HG03520 (cell line): ENCODE results near the gene FAM120B.

ENCODE experiments used
- ATAC-seq: cut with Tn5 transposase; IDR thresholded peaks from one replicate; pipeline ENCODE4 v1.9.1; 2021; ENCODE audit warnings: mild to moderate bottlenecking, moderate library complexity; ENCODE audit not compliant: unreplicated experiment

Gene FAM120B

DNA sequence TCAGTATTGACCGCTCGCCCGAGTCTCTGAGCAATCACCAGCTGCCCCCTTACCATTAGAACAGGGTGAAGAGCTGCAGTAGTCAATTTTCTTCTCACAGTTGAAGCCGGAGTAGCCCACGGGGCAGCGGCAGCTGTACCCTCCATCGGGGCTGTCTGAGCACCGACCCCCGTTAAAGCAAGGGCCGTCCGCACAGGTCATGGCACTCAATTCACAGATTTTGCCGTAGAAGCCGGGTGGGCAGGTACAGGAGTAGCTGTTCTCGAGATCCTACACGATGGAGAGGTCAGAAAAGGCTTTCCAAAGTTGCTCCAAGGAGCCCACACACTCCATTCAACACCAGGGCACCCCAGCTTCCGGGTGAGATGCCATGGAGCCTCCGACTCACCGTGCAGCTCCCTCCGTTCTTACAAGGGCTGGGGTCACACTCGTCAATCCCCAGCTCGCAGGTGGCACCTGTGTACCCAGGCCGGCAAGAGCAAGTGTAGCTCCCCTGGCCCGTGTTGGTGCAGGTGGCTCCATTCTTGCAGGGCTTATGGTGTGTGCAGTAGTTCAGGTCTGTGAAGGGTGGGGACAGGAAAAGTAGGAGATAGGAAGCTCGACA lies 21.6 kb upstream of the FAM120B start:
- ATAC-seq = no peak

DNA sequence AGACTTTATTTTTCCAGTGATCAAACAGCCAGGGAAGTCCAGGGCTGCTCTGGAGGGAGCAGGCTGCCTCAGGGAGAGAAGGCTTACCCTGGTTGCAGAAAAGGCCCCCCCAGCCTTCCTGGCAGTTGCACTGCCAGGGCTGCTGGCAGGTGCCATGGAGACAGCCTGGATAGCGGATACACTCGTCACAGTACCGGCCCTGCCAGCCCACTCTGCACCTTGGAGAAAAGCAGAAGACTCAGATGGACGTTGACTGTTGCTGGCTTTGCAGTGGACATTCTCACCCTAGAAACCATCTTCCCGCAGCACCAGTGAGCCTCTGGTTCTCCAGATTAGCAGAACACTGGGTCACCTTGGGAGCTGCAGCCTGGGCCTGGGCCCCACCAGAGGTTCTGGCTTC lies 21.1 kb upstream of the FAM120B start:
- no peak for ATAC-seq

DNA sequence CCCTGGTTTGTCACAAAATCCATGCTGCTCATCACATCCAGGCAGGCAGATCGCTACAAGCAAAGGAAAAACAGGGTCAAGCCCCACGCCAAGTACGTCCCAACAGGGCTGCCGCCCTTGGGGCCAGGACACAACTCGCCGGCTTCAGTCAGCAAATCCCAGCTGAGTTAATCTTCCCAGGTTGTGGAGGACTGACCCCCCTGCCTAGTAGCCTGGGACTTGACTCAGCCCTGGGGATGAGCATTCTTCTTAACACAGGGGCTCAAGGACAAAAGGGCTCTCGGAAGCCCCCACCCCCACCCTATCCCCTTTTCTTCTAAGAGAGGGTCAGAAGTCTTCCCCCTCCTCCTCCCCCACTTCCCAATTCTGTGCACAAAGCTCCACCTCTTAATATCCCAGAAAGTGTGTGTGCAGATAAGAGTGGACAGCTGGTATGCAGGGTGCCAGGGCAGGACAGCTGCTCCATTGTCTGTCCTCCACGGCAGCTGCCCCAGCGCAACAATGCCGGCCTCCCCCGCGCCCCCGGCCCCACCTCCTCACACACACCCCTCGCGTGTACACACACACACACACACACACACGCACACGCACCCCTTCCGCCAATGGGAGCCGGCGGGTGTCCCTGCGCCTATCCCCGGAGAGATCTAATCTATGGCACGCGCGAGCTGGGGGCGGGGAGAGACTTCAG lies 20.2 kb upstream of the FAM120B start:
- ATAC-seq = no peak

DNA sequence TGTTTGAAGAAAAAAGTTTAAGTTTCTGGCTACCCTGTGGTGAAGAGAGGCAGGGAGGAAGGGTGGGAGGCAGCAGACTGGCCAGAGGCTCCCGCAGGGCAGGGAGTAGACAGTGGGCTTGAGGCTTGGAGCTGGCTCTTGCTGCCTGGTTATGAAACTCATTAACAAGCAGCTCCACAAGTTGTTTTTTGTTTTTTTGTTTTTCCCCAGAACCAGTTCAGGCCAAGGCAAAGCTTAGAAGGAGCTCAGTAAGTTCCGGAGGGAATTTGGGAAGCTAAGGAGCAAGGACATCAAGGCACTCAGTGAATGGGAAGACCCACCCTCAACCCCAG lies 19.7 kb upstream of the FAM120B start:
- no peak for ATAC-seq

DNA sequence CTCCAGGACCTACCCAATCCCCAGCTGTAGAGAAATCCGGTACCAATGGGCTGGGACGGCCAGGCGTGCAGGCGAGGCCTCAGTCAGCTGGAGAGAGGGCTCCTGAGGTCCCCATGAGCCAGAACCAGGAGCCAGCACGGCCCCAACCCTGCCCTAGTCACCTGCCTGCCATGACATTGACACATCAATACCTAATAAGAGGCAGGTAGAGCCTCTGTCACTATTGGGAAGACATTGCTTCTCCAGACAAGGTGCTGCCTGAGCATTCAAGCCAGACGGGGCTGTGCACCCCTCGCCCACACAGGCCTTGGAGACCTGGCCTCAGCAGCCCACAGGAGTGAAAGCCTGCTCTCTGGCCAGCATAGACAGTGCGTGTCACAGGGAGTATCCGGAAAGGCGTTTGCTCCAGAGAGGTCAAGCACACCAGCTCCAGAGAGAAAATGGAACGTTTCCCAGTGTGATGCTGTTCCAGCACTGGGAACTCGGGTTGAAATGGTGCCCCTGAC lies 19.1 kb upstream of the FAM120B start:
- ATAC-seq = no peak

DNA sequence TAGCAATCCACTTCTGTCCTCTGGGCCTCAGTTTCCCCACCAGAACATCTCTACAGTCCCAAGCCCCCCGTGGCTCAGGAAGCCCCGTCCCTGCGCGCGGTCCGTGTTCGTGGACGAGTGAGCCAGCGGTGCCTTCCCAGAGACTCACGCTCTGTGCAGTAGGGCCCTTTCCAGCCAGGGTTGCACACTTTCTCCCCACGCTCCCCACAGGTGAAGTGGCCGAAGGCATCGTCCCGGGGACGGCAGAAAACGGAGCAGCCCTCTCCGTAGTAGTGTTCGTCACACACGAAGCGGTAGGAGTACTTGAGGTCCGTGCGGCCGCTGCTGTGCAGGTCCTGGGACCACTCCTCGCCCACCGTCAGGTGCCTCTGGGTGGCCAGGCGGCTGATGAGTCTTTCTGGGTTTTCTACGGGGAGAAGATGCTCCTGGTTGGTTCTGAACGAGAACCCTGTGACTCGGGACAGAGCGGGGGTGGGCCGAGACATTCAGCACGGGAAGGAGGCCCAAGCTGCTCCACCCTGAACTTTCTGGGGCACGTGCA lies 18.4 kb upstream of the FAM120B start:
- ATAC-seq = no peak

DNA sequence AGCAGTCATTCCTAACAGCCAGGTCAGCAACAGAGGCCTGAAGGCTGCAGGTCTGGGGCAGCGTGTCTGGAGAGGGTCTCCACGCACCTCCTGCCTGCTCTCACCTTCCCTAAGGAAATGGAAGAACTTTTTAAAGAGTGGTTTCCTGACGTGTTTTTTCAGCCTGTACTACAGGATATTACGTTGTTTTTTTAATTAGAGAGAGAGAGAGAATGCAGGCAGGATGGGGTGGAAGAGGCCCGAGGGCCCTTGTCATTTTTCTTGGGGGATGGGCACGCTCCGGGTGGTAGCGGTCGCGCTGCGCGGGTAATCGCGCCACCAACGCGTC lies 17.7 kb upstream of the FAM120B start:
- ATAC-seq = no peak

DNA sequence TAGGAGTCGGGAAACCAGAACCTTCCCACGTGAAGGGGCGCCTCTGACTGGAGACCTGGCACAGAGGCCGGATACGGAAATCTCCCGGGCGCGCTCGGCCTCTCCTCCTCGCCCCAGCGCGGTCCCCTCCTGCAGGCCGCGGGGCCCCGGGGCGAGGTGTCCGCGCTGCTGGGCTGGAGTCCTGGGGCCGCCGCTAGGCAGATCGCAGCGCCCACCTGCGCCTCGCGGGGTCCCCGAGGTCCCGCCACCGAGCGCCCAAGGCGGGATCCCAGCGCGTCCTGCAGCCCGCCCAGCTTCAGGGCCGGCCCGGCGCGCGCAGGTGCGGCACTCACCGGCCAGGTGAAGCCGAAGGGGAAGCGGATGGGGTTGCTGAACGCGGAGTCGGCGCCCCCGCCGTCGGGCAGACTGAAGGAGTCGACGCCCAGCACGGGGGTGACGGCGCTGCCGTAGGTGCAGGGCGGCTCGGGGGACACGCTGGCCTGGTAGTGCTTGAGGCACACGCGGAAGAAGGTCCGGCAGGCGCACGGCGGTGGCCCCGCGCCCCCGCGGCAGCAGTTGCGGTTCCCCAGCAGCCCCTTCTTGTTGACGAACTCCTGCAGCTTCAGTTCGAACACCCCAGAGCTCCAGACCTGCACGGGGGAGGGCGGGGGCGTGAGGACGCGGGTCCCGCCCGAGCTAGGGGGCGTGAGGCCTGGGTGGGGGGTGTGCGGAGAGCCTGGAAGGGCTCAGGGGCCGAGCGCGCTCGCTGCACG lies 17.2 kb upstream of the FAM120B start:
- ATAC-seq = no peak

DNA sequence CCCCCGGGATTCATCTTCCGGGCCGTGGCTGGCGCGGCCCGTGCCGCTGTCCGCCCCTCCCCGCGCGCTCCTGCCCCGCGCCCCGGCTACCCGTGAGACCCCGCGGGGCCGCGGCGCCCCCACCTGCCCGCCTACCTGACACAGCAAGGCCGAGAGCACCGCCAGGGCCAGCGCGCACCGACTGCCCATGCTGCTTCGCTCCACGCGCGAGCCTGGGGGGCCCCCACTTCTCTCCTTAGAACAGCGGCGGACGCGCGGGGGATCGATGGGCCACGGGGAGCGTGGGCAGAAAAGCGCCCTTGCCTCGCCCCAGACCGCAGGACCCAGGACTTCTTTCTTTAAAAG lies 16.6 kb upstream of the FAM120B start:
- ATAC-seq = no peak

DNA sequence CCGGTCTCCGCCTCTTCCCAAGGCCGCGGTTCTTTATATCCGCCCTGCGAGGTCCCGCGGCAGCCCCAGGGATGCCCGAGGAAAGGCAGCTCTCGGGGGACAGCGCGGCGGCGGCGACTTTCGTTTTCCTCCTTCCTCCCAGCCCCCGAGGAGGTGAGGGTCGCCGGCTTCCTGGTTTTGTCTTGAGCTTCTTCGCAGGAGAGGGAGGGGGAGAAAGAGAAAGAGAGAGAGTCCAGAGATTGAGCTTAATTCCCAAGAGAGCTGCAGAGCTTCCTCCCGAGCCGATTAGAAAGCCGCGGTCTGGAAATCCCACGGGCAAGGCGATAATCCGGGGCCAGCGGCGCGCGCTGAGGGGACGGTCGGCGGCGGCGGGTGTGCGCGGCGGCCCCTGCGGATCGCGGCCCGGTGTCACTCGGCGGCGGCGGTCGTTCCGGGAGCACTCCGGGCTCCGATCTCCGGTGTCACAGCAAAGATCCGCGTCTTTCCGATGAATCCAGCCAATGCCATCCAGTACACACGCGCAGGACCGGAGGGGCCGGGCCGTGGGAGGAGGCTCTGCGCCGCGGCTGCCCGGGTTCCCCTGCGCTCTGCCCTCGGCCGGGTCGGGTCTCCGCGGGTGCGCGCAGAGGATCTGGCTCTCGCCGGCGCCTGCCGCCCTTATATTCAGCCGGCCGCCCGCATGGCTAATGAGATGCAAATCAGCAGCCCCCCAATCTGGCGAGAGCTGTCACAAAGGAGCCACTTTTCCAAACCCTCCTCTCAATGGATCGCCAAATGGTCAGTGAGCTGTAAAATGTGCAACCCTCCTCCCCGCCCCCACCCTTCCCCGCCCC lies 16.0 kb upstream of the FAM120B start, which contains the start of gene DLL1:
TSS of gene DLL1 (minus strand) at position 783 of the 833 bp plus-strand sequence. CDS start 939 bp downstream, outside the sequence.
- no peak for ATAC-seq

DNA sequence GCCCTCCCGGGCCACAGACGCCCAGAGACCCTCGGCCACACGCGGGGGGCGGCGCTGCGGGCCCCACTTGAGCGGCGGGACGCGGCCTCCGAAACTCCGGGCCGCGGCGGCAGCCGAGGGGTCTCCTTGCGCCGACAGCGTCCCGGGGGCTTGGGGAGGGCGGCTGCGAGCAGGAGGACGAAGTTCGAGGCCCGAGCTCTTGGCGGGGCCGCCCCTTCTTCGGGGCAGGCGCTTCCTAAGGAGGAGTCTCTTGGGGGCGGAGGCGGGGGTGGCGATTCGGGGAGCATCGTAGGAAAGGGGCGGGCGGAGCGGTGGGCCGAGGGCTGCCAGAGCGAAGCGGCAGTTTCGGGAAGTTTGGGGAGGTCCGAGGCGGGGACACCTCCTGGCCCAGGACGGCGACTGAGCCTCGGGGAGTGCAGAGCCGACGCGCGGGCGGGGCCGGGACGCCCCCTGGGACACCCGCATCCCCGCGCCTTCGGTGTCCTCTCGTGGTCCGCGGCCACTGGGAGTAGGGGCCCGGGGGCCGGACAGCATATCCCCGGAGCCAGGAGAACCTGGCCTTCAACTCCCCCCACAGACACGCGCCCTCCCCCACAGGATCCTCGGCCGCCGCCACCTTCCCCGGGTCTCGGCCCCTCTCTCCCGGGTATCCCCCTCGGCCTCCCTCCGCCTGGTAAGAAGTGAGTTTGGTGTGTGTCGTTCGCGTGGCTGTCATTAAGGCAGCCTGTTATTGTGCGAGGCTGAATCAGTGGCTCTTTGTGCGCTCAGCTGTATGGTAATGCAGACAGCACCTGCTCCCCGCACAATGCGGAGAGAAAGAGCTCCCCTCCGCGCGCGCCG lies 15.1 kb upstream of the FAM120B start:
- no peak for ATAC-seq

DNA sequence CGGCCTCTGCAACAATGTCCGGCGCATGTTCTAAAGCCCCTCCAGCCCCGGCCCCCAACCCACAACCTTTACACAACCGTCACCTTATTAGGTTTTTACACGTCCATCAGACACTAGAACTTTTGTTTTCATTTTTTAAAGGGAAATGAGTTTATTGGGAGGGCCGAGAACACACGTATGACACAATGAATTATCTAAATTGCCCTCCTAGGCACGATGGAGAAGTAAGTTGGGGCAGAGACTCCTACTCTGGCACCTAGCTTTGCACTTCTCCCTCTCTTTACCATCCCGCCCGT lies 14.5 kb upstream of the FAM120B start:
- no peak for ATAC-seq

DNA sequence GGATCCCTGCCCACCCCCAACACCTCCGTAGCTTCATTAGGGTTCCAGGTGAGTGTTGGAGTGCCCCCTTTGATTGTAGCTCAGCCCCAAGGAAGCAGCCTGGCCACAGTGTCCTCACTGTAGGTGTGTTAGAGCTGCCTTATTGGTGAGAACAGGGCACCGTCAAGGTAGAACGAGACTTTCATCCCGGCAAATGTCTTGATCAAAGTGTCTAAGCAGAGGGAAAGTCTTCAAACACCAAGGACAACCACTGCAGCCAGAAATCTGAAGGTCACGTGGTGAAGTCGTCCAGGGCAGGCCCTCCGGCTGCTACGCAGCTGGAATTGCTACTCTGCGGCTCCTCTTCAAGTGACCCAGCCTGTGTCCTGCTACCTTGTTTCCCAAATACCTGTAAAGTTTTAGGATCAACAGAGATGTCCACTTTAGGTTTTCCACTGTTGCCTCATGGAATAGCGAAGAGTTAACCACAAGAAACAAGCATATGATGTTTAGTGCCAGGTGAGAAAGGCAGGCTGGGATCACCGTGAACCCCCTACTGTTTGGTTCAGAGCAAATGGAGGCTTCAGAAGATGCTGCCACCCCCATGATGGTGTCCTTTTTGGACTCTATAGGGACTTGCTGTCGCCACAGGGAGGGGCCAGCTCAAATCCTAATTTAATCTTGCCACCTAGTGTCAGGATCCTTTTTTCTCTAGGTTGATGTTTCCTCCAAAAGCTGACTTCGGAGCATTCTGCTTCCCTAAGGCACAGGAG lies 14.0 kb upstream of the FAM120B start:
- no peak for ATAC-seq

DNA sequence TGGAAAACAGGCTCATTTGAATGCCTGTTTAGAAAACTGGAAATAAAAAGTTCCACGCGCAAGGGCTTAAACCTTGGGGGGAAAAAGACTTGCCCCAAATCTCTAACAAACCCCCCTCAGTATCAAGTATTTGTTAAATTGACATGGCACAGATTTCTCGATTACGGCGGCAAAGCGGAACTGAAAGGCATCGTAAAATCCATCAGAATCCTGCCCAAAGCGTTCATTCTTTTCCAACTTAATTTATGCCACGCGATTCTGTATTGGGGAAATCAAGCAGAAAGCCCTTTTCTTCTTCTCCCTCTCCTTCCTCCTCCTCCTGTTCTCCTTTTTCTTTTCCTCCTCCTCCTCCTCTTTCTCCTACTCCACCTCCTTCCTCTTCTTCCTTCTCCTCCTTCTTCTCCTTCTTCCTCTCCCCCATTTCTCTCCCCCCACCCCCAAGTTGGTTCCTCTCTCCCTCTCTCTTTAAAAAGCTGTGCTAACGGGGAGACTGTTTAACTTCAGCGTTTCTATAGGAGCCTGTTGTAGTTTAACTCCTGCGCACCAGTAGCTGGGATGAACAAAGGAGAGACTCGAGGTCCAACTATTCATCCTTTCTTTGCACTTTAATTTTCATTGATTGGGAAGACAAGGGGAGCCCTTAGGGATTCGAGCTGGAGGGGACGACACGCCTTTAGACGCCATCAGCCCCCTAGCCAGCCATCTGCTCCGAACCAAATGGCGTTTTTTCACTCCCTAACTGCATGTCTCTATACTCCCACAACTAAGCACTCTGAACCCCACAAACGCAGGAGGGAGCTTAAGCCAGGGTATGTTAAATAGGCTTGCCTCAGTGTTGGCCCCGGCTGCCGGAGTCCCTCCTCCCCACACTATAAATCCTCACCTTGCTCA lies 13.0 kb upstream of the FAM120B start:
- ATAC-seq = no peak

DNA sequence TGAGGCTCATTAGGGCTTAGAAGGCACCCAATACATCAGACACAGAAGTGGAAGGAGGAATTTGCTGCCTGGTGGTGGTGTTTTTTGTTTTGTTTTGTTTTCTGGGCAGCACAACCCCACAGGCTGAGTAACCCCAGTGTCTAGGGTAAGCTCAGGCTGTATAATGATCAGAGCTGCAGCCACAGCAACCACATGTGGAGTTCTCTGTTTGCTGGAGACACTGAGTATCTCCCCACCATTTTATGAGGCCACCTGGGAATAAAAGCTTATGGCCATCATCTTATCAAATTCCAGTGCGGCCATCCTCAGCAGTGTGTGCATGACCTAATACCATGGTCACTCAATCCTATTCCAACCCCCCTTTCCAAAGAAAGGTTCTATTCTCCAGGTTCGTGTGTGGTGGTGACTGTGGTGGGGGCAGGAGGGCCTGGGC lies 12.2 kb upstream of the FAM120B start:
- ATAC-seq = no peak

DNA sequence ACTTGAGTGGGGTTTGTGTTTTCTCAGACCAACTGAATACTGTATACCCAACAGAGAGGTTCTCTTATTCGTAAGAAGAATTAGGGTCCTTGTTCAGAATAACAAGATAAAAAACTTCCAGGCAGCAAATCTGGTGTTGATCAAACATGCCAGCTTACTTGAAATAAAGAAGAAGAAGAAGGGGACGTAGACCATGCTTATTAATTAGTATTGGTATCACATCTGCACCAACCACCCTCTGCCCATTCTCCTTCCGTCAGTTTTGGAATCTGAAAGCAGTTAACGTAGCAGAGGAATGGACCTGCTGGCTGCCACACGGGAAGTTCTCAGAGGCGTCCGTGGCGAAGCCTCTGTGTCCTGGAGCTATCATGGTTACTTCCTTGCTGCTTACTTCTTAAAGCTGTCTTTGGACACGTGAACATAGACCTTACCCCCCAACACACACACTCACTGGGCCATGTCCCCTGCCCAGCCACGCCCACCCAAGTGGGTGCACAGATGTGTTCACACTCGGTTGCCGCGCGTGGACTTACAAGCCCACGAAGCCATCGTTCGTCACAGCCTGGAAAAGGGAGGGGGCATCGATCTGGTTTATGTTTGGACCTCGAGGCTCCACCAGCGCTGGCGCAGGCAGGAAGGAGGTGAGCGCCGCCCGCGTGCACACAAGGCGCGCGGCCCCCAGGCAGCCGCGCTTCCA lies 11.6 kb upstream of the FAM120B start:
- ATAC-seq = no peak

DNA sequence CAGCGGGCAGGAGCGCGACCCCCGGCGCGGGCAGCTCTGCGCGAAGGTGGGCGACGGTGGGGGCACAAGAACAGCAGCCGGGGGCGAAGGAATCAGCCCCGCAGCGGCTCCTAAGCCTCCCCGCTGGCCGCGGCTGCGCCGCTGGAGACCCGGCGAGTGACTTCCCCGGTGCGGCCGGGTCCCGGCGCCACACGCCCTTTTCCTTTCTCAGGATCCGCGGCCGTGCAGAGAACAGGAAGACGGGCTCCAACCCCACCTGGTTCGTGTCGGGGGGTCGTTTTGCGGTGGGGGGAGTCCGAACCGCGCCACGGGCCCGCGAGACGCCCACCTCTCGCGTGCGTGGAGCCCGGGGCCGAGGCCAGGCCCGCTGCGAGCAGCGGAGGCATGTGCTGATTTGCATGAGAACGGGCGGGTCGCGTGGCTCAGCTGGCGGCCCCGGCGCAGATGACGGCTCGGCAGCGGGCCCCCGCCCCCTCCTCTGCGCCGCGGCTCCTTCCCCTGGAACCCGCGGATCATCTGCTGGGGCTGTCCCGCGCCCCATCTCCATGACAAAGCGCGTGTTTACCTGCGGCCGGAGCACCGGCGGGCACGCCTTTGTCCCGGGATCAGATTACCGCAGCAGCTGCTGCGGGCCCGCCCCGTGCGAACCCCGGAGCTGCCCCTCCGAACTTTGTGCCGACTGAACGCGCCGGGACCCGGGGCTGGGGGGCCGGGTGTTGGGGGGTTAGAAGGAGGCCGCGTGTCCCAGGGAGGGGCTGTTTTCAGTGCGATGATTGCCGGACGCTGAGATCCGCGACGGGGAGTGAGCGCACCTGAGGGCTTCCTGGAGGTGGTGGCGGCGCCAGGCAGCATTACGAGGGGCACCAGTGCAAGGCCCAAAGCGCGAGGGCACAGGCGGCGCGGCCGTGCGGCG lies 10.8 kb upstream of the FAM120B start:
- ATAC-seq = peak; percentile 55
